ENCODE measurements around the gene PLCB3. TPM values are rescaled to one million over a fixed set of nuclear protein-coding genes. Genes with fewer than 3 reads are reported as not detected.
"Not testable (repeated sequence)": the region's sequence is repeated elsewhere in the genome, so short reads cannot be mapped to it uniquely, and the experiment has no call there.

The PLCB3 gene
- total RNA-seq, 4 donors from 2014 or later, result 33.3 to 46.9 (median 36.3) TPM

DNA sequence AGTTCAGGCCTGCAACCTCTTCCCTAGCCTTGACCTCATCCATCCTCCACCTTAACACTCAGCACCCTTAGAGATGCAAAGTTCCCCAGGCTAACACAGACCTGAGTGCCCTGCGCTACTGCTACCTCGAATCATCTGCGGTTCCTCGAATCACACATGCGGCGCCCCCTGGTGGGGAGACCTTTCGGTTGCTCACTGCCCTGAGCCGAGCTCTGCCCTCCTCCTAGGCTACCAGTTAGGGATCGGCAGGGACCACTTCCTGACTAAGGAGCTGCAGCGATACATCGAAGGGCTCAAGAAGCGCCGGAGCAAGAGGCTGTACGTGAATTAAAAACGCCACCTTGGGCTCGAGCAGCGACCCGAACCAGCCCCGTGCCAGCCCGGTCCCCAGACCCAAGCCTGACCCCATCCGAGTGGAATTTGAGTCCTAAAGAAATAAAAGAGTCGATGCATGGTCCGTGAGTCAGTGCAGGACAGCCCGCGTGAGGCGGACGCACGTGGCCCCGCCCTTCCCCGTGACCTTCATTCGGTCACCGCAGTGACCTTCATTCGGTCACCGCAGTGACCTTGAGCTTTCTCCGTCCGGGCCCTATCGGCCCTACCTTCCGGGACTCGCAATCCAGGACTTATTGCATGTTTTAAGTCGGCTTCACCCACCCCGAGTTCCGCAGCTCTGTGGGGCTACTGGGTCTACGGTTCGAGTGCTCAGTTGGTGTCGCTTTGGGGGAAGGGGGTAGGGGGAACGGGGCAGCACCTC is 53.2 kb downstream of the PLCB3 start:
- TF ChIP-seq EP300 (IDR thresholded peaks at IDR 0.05), result no peak
- TF ChIP-seq, protein P1, sequence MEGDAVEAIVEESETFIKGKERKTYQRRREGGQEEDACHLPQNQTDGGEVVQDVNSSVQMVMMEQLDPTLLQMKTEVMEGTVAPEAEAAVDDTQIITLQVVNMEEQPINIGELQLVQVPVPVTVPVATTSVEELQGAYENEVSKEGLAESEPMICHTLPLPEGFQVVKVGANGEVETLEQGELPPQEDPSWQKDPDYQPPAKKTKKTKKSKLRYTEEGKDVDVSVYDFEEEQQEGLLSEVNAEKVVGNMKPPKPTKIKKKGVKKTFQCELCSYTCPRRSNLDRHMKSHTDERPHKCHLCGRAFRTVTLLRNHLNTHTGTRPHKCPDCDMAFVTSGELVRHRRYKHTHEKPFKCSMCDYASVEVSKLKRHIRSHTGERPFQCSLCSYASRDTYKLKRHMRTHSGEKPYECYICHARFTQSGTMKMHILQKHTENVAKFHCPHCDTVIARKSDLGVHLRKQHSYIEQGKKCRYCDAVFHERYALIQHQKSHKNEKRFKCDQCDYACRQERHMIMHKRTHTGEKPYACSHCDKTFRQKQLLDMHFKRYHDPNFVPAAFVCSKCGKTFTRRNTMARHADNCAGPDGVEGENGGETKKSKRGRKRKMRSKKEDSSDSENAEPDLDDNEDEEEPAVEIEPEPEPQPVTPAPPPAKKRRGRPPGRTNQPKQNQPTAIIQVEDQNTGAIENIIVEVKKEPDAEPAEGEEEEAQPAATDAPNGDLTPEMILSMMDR (IDR thresholded peaks at IDR 0.05), result peak; percentile 77 to 87
- peak in 1 of 3 donors; percentile 52 for TF ChIP-seq POLR2AphosphoS5 (IDR thresholded peaks at IDR 0.05)
- H3K36me3 ChIP-seq, result no peaks in the 10 kb centered on the region
- peak; percentile 97 to 98 for DNase-seq (ENCODE audit: low spot score in 2 of 2)
- H3K9me3 ChIP-seq, result no peaks in the 10 kb centered on the region
- WGBS, result under 1% methylated on average over 22 of the region's 46 CpGs
- peaks cover 15% of the 10 kb centered on the region for H3K27me3 ChIP-seq
- H3K27ac ChIP-seq, result peak overlapping the region; percentile 96
- peak overlapping the region; percentile 84 for H3K4me3 ChIP-seq
- H3K4me1 ChIP-seq, result peaks cover 48% of the 10 kb centered on the region

DNA sequence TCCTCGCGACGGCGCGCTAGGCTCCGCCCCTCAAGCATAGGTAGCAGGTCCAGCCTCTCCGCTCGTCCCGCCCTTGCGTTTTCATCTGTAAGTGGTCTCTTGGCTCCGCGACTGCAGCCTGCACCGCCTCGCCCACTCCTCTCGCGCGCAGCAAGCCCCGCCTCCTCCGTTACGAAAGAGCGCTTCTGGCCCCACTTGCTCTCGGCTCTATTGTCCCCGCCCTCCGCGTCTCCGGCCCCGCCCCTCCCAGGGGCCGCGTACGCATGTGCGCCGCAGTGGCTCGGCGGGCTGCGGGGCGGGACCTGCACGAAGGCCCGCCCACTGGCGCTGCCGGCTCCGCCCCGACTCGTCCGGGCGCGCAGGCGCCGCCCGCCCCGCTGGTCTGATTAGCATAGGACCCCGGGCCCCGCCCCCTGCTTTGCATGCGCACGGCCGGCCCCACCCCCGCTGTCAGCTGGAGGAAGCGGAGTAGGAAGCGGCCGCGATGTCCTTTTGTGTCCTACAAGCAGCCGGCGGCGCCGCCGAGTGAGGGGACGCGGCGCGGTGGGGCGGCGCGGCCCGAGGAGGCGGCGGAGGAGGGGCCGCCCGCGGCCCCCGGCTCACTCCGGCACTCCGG is 53.9 kb downstream of the PLCB3 start, which contains the start of gene ESRRA:
Gene ESRRA, plus strand, starts transcription at position 450 of the 616 bp plus-strand sequence. CDS start 1,656 bp downstream, outside the sequence.
- DNase-seq (ENCODE audit: low spot score in 2 of 2), result peak; percentile 100
- Histone ChIP-seq H3K27me3 (peaks cover 8% of the 10 kb centered on the region), H3K36me3 (no peaks in the 10 kb centered on the region), H3K4me1 (peaks cover 41% of the 10 kb centered on the region), H3K4me3 (peak within 1 kb of the TSS; percentile 84), H3K9me3 (no peaks in the 10 kb centered on the region), H3K27ac (peak within 1 kb of the TSS; percentile 96)
- WGBS, result no CpG with 5 or more reads among the region's 81 CpGs
- TF ChIP-seq POLR2A (IDR thresholded peaks at IDR 0.05) (no peak), POLR2AphosphoS5 (IDR thresholded peaks at IDR 0.05) (no peak), EP300 (IDR thresholded peaks at IDR 0.05) (no peak)
- TF ChIP-seq, protein P1 (IDR thresholded peaks at IDR 0.05), result no peak

DNA sequence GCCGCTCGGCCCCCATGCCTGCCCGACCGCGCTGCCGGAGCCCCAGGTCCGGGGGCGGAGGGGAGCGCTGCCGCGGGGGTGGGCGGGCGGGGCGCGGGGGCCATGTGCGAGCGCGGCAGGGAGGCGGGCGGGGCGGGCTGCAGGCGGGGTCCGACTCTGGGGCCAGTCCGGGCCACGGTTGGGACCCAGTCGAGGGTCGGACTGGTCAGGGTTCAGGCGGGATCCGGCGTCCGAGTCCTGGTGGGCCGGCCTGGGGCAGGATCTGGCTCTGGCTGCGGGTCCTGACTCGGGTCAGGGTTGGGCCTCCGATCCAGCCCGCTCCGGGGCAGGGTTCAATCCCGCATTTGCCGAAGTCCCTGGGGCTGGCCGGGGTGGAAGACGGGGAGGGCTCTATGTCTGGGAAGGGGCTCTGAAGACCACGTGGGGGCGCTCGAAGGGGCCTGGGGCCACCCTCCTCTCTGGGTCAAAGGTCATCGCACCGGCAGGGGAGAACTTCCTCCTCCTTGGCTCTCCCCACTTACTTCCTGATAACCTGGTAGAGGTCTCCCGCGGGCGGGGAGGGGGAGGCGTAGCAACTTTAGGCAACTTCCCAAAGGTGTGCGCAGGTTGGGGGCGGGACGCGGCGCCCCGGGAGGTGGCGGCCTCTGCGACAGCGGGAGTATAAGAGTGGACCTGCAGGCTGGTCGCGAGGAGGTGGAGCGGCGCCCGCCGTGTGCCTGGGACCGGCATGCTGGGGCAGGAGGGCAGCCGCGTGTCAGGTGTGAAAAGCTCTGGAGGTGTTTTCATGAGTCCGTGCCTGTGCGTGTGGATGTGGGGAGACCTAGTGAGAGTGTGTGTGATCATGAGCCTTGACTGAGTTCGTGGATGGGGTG is 54.6 kb downstream of the PLCB3 start:
- Histone ChIP-seq H3K27ac (peak overlapping the region; percentile 96), H3K4me3 (peak overlapping the region; percentile 84), H3K27me3 (peaks cover under 1% of the 10 kb centered on the region), H3K4me1 (peaks cover 40% of the 10 kb centered on the region), H3K36me3 (no peaks in the 10 kb centered on the region), H3K9me3 (no peaks in the 10 kb centered on the region)
- TF ChIP-seq POLR2AphosphoS5 (IDR thresholded peaks at IDR 0.05) (no peak), POLR2A (IDR thresholded peaks at IDR 0.05) (no peak), EP300 (IDR thresholded peaks at IDR 0.05) (no peak)
- TF ChIP-seq, protein P1 (IDR thresholded peaks at IDR 0.05), result peak in 1 of 2 donors; percentile 7
- DNase-seq (ENCODE audit: low spot score in 2 of 2), result peak in 1 of 2 donors; percentile 84
- WGBS, result 2% methylated on average over 33 of the region's 71 CpGs

DNA sequence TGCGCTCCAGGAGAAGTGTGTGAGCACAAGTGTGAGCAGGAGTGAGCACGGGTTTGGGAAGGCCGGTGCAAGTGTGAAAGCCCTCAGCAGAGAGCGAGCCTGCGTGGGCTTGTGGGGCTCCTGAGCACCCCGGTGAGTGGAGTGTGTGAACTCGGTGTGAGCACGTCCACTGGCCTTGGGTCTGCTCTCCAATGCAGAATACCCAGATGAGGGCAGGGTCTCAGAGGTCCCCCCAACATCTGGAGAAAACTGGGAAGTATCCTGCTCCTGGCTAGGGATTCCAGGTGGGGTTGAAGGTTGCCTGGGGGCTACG is 55.2 kb downstream of the PLCB3 start:
- peaks cover 39% of the 10 kb centered on the region for H3K4me1 ChIP-seq
- H3K4me3 ChIP-seq, result peak overlapping the region; percentile 84
- no peaks in the 10 kb centered on the region for H3K36me3 ChIP-seq
- no peak for DNase-seq (ENCODE audit: low spot score in 2 of 2)
- peak overlapping the region; percentile 96 for H3K27ac ChIP-seq
- TF ChIP-seq POLR2AphosphoS5 (IDR thresholded peaks at IDR 0.05), result no peak
- no peak for TF ChIP-seq POLR2A (IDR thresholded peaks at IDR 0.05)
- WGBS, result 23% methylated on average over 6 of the region's 9 CpGs
- no peaks in the 10 kb centered on the region for H3K9me3 ChIP-seq
- no peaks in the 10 kb centered on the region for H3K27me3 ChIP-seq

DNA sequence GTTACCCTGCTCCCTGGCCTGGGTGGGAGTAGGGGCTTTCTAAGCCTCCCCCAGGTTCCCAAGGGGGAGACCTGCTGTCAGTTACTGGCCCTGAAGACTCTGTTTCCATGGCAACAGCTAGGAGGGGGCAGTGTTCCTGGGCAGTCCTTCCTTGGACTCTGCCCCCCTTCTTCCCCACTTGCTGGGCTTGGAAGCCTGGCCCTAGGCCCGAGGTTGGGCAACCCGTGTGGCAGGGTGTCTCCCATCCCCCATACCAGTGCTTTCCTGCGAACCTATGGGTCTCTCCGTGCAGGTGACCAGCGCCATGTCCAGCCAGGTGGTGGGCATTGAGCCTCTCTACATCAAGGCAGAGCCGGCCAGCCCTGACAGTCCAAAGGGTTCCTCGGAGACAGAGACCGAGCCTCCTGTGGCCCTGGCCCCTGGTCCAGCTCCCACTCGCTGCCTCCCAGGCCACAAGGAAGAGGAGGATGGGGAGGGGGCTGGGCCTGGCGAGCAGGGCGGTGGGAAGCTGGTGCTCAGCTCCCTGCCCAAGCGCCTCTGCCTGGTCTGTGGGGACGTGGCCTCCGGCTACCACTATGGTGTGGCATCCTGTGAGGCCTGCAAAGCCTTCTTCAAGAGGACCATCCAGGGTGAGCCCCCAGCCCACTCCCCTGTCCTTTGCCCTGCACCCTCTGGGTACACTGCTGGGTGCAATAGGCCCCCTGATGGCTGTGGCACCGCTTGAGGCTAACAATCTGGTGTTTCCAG is 55.7 kb downstream of the PLCB3 start:
- H3K36me3 ChIP-seq, result no peaks in the 10 kb centered on the region
- no peak for DNase-seq (ENCODE audit: low spot score in 2 of 2)
- no peak for TF ChIP-seq POLR2AphosphoS5 (IDR thresholded peaks at IDR 0.05)
- peaks cover 40% of the 10 kb centered on the region for H3K4me1 ChIP-seq
- no CpG with 5 or more reads among the region's 15 CpGs for WGBS
- peak overlapping the region; percentile 84 for H3K4me3 ChIP-seq
- H3K27me3 ChIP-seq, result no peaks in the 10 kb centered on the region
- no peaks in the 10 kb centered on the region for H3K9me3 ChIP-seq
- peak overlapping the region; percentile 96 for H3K27ac ChIP-seq

DNA sequence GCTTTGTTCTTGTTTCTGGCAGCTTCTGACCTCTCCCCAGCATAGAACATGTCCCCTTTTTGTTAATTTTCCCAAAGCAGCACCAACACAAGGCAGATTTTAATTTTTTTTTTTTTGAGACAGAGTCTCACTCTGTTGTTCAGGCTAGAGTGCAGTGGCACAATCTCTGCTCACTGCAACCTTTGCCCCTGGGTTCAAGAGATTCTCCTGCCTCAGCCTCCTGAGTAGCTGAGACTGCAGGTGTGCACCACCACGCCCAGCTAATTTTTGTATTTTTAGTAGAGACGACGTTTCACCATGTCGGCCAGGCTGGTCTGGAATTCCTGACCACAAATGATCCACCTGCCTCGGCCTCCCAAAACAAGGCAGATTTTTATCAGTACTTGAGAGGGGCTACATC is 56.5 kb downstream of the PLCB3 start:
- WGBS, result 88% methylated on average over 5 of the region's 5 CpGs
- not testable (repeated sequence) for H3K27ac ChIP-seq; H3K9me3 ChIP-seq; DNase-seq (ENCODE audit: low spot score in 2 of 2); H3K36me3 ChIP-seq; H3K27me3 ChIP-seq; H3K4me3 ChIP-seq
- peaks cover 47% of the 10 kb centered on the region for H3K4me1 ChIP-seq

All from suprapubic skin (tissue), 4 donors.